Keratinocyte (primary cell): ENCODE measurements around the gene SERPINH1. TPM values are rescaled to one million over a fixed set of nuclear protein-coding genes. Genes with fewer than 3 reads are reported as not detected.
A peak's percentile ranks its signal among the peaks of the same experiment; 100 is the strongest.

Experiments used
- DNase-seq: peaks from one replicate; pipeline ENCODE4 v3.0.0-alpha.2; 2011; ENCODE audit warnings: low read depth, missing footprints, low spot score
- FAIRE-seq: peaks from 2 replicates; lab custom pipeline; 2011; peaks lifted over from hg19 to GRCh38; lab: Jason Lieb, UNC
- H2AFZ ChIP-seq: 2 replicates; pipeline ENCODE4 v1.6.0; 2012; ENCODE audit warnings: low read length, control low read depth, inconsistent platforms; ENCODE audit not compliant: control insufficient read depth
- H3K27ac ChIP-seq: 2 replicates; pipeline ENCODE4 v1.5.1; 2011; ENCODE audit warnings: low read length; ENCODE audit not compliant: control insufficient read depth, insufficient read depth
- H3K27me3 ChIP-seq: 3 replicates; pipeline ENCODE4 v1.6.0; 2011; ENCODE audit warnings: low read length; ENCODE audit not compliant: control insufficient read depth, insufficient read depth; ENCODE audit errors: extremely low read depth
- H3K36me3 ChIP-seq, 2 experiments: 2 replicates in 1 of 2; 3 replicates in 1 of 2; pipeline ENCODE4 v1.5.1; 2011; ENCODE audit warnings: low read length in 2 of 2, mild to moderate bottlenecking in 1 of 2; ENCODE audit not compliant: control insufficient read depth in 2 of 2, insufficient read depth in 2 of 2; ENCODE audit errors: extremely low read depth in 1 of 2
- H3K4me1 ChIP-seq: 3 replicates; pipeline ENCODE4 v1.5.1; 2011; ENCODE audit warnings: low read length; ENCODE audit not compliant: control insufficient read depth, insufficient read depth; ENCODE audit errors: extremely low read depth
- H3K4me2 ChIP-seq: 3 replicates; pipeline ENCODE4 v1.6.0; 2011; ENCODE audit warnings: low read depth, low read length; ENCODE audit not compliant: control insufficient read depth, insufficient read depth; ENCODE audit errors: extremely low read depth
- H3K4me3 ChIP-seq, 3 experiments: fragments of 200-600 bp in 1 of 3; sonication (generic) in 1 of 3; 2 replicates in 2 of 3; 3 replicates in 1 of 3; pipeline ENCODE4 v1.5.1; 2011 to 2016; ENCODE audit warnings: low read length in 3 of 3, mild to moderate bottlenecking in 3 of 3, control low read depth in 2 of 3, inconsistent platforms in 1 of 3, low read depth in 1 of 3, mixed read lengths in 1 of 3, mixed run types in 1 of 3, moderate library complexity in 1 of 3; ENCODE audit not compliant: control insufficient read depth in 2 of 3, insufficient read depth in 2 of 3; ENCODE audit errors: extremely low read depth in 1 of 3
- H3K79me2 ChIP-seq: 2 replicates; pipeline ENCODE4 v1.6.0; 2012; ENCODE audit warnings: low read length; ENCODE audit not compliant: control insufficient read depth, insufficient read depth
- H3K9ac ChIP-seq: 3 replicates; pipeline ENCODE4 v1.6.0; 2011; ENCODE audit warnings: low read length; ENCODE audit not compliant: control insufficient read depth, insufficient read depth; ENCODE audit errors: extremely low read depth
- H3K9me1 ChIP-seq: 3 replicates; pipeline ENCODE4 v1.6.0; 2011; ENCODE audit warnings: low read length; ENCODE audit not compliant: control insufficient read depth, insufficient read depth; ENCODE audit errors: extremely low read depth
- H3K9me3 ChIP-seq: 2 replicates; pipeline ENCODE4 v1.5.1; 2012; ENCODE audit warnings: low read depth, low read length; ENCODE audit not compliant: control insufficient read depth
- H4K20me1 ChIP-seq: 3 replicates; pipeline ENCODE4 v1.6.0; 2011; ENCODE audit warnings: low read length; ENCODE audit not compliant: control insufficient read depth, insufficient read depth; ENCODE audit errors: extremely low read depth
- CTCF ChIP-seq, 3 experiments: IDR thresholded peaks in 1 of 3; conservative IDR thresholded peaks in 1 of 3; optimal IDR thresholded peaks in 1 of 3; 2 replicates in 2 of 3; 3 replicates in 1 of 3; pipeline versions ENCODE3 to v1.5.1; 2011; ENCODE audit warnings: low read length in 3 of 3, mild to moderate bottlenecking in 3 of 3, moderate library complexity in 2 of 3, control low read depth in 1 of 3, inconsistent platforms in 1 of 3; ENCODE audit not compliant: insufficient read depth in 2 of 3; ENCODE audit errors: extremely low read depth in 1 of 3
- EZH2 ChIP-seq: IDR thresholded peaks from one replicate; pipeline ENCODE4 v1.6.1; 2012; ENCODE audit warnings: inconsistent platforms, mild to moderate bottlenecking, low read length, moderate library complexity
- dilution Hi-C: fragments of 300-500 bp; cut with MboI; formaldehyde crosslinking; loops from one replicate; pipeline ENCODE4 v1.7.0; 2020; ENCODE audit warnings: low sequenced_read_pairs; ENCODE audit not compliant: extremely low pct_ligation_motif_present
- polyA plus RNA-seq, 5 experiments: library from polyadenylated mRNA; depleted of rRNA in 3 of 5; stranded (reverse) in 3 of 5; stranded (forward) in 1 of 5; unstranded in 1 of 5; fragments of >200 nt; gene quantifications; 1 replicate in 1 of 5; 2 replicates in 3 of 5; 3 replicates in 1 of 5; pipeline versions ENCODE4 v1.2.1 to v1.2.3, GENCODE V29; 2011 to 2012; ENCODE audit warnings: missing spikeins in 2 of 5, low read depth in 1 of 5, low replicate concordance in 1 of 5

SERPINH1 gene
- polyA plus RNA-seq, 1 donor (not counting 4 experiments of a cell fraction or from before 2014, with no cell fraction given): 136 TPM

- DNase-seq: no peak
- Histone ChIP-seq H3K9me3 (no peaks in the 10 kb centered on the region), H2AFZ (peak overlapping the region; percentile 63), H3K4me3 (no peak overlapping the region), H3K4me2 (peak overlapping the region; percentile 27), H3K79me2 (no peaks in the 10 kb centered on the region), H3K9me1 (no peaks in the 10 kb centered on the region), H3K36me3 (no peaks in the 10 kb centered on the region), H3K27me3 (no peaks in the 10 kb centered on the region), H4K20me1 (no peaks in the 10 kb centered on the region), H3K9ac (no peak overlapping the region), H3K4me1 (peaks cover 10% of the 10 kb centered on the region), H3K27ac (no peak overlapping the region)
- no peak for FAIRE-seq
- dilution Hi-C loops: no loop called here
- no peak for TF ChIP-seq EZH2
- TF ChIP-seq CTCF (optimal IDR thresholded peaks at IDR 0.05 in 1 of 3, IDR thresholded peaks at IDR 0.05 in 1 of 3, conservative IDR thresholded peaks at IDR 0.05 in 1 of 3; ENCODE audit: extremely low read depth in 1 of 3, insufficient read depth in 2 of 3, low read length in 3 of 3): no peak
Measured at GRCh38 chr11:75534259-75535069, 27.6 kb upstream of the SERPINH1 start.

- no peaks in the 10 kb centered on the region for H3K79me2 ChIP-seq
- no peak overlapping the region for H3K9ac ChIP-seq
- dilution Hi-C loops: no loop called here
- no peak overlapping the region for H2AFZ ChIP-seq
- no peak for TF ChIP-seq EZH2
- no peak overlapping the region for H3K4me3 ChIP-seq
- peaks cover 10% of the 10 kb centered on the region for H3K4me1 ChIP-seq
- H3K4me2 ChIP-seq: no peak overlapping the region
- no peaks in the 10 kb centered on the region for H3K27me3 ChIP-seq
- no peak for FAIRE-seq
- H4K20me1 ChIP-seq: no peaks in the 10 kb centered on the region
- no peaks in the 10 kb centered on the region for H3K36me3 ChIP-seq
- no peak overlapping the region for H3K27ac ChIP-seq
- DNase-seq: no peak
- no peaks in the 10 kb centered on the region for H3K9me1 ChIP-seq
- H3K9me3 ChIP-seq: no peaks in the 10 kb centered on the region
Measured at GRCh38 chr11:75535071-75535470, 27.0 kb upstream of the SERPINH1 start.
